SIG-M5 treated with dmso at 0.1 percent for 504 hours (cell line): ENCODE measurements around the gene TLE7.

Experiments
- DNase-seq: peaks from one replicate; lab custom pipeline; 2025; ENCODE audit not compliant: unreplicated experiment; lab: John Stamatoyannopoulos, UW

Gene TLE7

GRCh38 chr16:71449020-71449419 is 7.2 kb upstream of the TLE7 start:
- DNase-seq: no peak

GRCh38 chr16:71448274-71448866 is 6.5 kb upstream of the TLE7 start:
- DNase-seq: no peak

GRCh38 chr16:71443714-71444113 is 1.9 kb upstream of the TLE7 start:
- no peak for DNase-seq

GRCh38 chr16:71441348-71442050 is 355 bp downstream of the TLE7 start:
- DNase-seq: no peak

GRCh38 chr16:71440669-71441347 is 1.0 kb downstream of the TLE7 start:
- no peak for DNase-seq

GRCh38 chr16:71439523-71439922 is 2.3 kb downstream of the TLE7 start:
- DNase-seq: no peak

- no peak for DNase-seq
Measured at GRCh38 chr16:71436473-71436872, 5.4 kb downstream of the TLE7 start.

- DNase-seq: no peak
Measured at GRCh38 chr16:71432906-71433305, 8.9 kb downstream of the TLE7 start.

- no peak for DNase-seq
Measured at GRCh38 chr16:71431991-71432390, 9.9 kb downstream of the TLE7 start.

- DNase-seq: no peak
Measured at GRCh38 chr16:71431176-71431575, 10.7 kb downstream of the TLE7 start.

GRCh38 chr16:71430744-71431143 is 11.1 kb downstream of the TLE7 start:
- DNase-seq: no peak

GRCh38 chr16:71429581-71429980 is 12.3 kb downstream of the TLE7 start:
- no peak for DNase-seq

GRCh38 chr16:71428883-71429282 is 13.0 kb downstream of the TLE7 start:
- no peak for DNase-seq

- no peak for DNase-seq
Measured at GRCh38 chr16:71428385-71428784, 13.5 kb downstream of the TLE7 start.

GRCh38 chr16:71426880-71427615 is 14.8 kb downstream of the TLE7 start:
- no peak for DNase-seq

GRCh38 chr16:71426069-71426879 is 15.6 kb downstream of the TLE7 start:
- DNase-seq: peak; percentile 26

- DNase-seq: no peak
Measured at GRCh38 chr16:71425746-71426068, 16.1 kb downstream of the TLE7 start.

GRCh38 chr16:71424626-71425025 is 17.2 kb downstream of the TLE7 start:
- DNase-seq: no peak

- no peak for DNase-seq
Measured at GRCh38 chr16:71423865-71424264, 18.0 kb downstream of the TLE7 start.

- no peak for DNase-seq
Measured at GRCh38 chr16:71423016-71423415, 18.8 kb downstream of the TLE7 start.

- DNase-seq: peak; percentile 27
Measured at GRCh38 chr16:71421911-71422310, 19.9 kb downstream of the TLE7 start.
